HCEC 1CT (cell line): Measurements from ENCODE around the gene OR5H6.
"Not testable (repeated sequence)": the region's sequence is repeated elsewhere in the genome, so short reads cannot be mapped to it uniquely, and the experiment has no call there.

Source experiments
- DNase-seq: peaks from one replicate; pipeline ENCODE4 v3.0.0-alpha.2; 2017

Gene OR5H6

GRCh38 chr3:98263944-98264343 is at the start of gene OR5H6:
Gene OR5H6 (plus strand): TSS chr3:98264244. CDS start chr3:98264333, 89 bp downstream.
- no peak for DNase-seq

GRCh38 chr3:98215051-98215450 is 49.0 kb upstream of the OR5H6 start:
- no peak for DNase-seq

GRCh38 chr3:98223907-98224672 is 40.0 kb upstream of the OR5H6 start:
- no peak for DNase-seq

GRCh38 chr3:98232489-98232888 is 31.6 kb upstream of the OR5H6 start:
- DNase-seq = no peak

- no peak for DNase-seq
These were observed 30.6 kb upstream of the OR5H6 start for GRCh38 chr3:98233468-98233867.

- DNase-seq = no peak
These were observed 23.9 kb upstream of the OR5H6 start for GRCh38 chr3:98240131-98240530.

GRCh38 chr3:98242155-98242554 is 21.9 kb upstream of the OR5H6 start:
- no peak for DNase-seq

- DNase-seq = no peak
These were observed 20.2 kb upstream of the OR5H6 start for GRCh38 chr3:98243843-98244242.

GRCh38 chr3:98246142-98246541 is 17.9 kb upstream of the OR5H6 start:
- no peak for DNase-seq

GRCh38 chr3:98256026-98256425 is 8.0 kb upstream of the OR5H6 start:
- DNase-seq = not testable (repeated sequence)

- DNase-seq = no peak
These were observed 4.3 kb upstream of the OR5H6 start for GRCh38 chr3:98259707-98260106.

GRCh38 chr3:98262046-98262445 is 2.0 kb upstream of the OR5H6 start:
- DNase-seq = no peak

- no peak for DNase-seq
These were observed 5.8 kb downstream of the OR5H6 start for GRCh38 chr3:98269846-98270245.

- no peak for DNase-seq
These were observed 8.1 kb downstream of the OR5H6 start for GRCh38 chr3:98272126-98272525.

GRCh38 chr3:98274914-98275313 is 10.9 kb downstream of the OR5H6 start:
- DNase-seq = no peak

- no peak for DNase-seq
These were observed 18.2 kb downstream of the OR5H6 start, which contains the start of gene OR5H2 for GRCh38 chr3:98282205-98282604. Gene OR5H2 (plus strand): TSS chr3:98282505. CDS start chr3:98282903, 398 bp downstream.

GRCh38 chr3:98290916-98291315 is 26.9 kb downstream of the OR5H6 start:
- no peak for DNase-seq

GRCh38 chr3:98291332-98291957 is 27.4 kb downstream of the OR5H6 start:
- no peak for DNase-seq
